Tibial nerve (tissue), 4 donors: ENCODE data around the gene PHC2. TPM values are rescaled to one million over a fixed set of nuclear protein-coding genes. Genes with fewer than 3 reads are reported as not detected.

Source experiments
- DNase-seq, 2 donors: peaks; one replicate each; pipeline ENCODE4 v3.0.0-alpha.2; 2019; ENCODE audit warnings: low spot score in 2 of 2
- H3K27ac ChIP-seq, 4 donors: fragments of 200-600 bp; sonication (generic) in 3 of 4; one replicate each; pipeline ENCODE4 v1.5.1; 2017 to 2019; ENCODE audit warnings: mild to moderate bottlenecking in 1 of 4
- H3K27me3 ChIP-seq, 2 donors: fragments of 200-600 bp; sonication (generic) in 1 of 2; one replicate each; pipeline versions ENCODE4 v1.5.1 to v1.6.0; 2017 to 2019
- H3K36me3 ChIP-seq, 3 donors: fragments of 200-600 bp; sonication (generic); one replicate each; pipeline ENCODE4 v1.5.1; 2018 to 2019
- H3K4me1 ChIP-seq, 4 donors: fragments of 200-600 bp; sonication (generic) in 3 of 4; one replicate each; pipeline ENCODE4 v1.5.1; 2017 to 2019
- H3K4me3 ChIP-seq, 4 donors: fragments of 200-600 bp; sonication (generic) in 3 of 4; one replicate each; pipeline ENCODE4 v1.5.1; 2017 to 2019; ENCODE audit warnings: mild to moderate bottlenecking in 1 of 4, moderate library complexity in 1 of 4
- H3K9me3 ChIP-seq, 4 donors: fragments of 200-600 bp; sonication (generic) in 3 of 4; one replicate each; pipeline ENCODE4 v1.5.1; 2017 to 2019
- CTCF ChIP-seq, 5 experiments: fragments of 200-600 bp in 3 of 5; fragments of 450-650 bp in 2 of 5; sonication (generic) in 3 of 5; IDR thresholded peaks; one replicate each; pipeline ENCODE4 v1.5.1; 2016 to 2019; ENCODE audit warnings: antibody characterized with exemption in 5 of 5, mild to moderate bottlenecking in 3 of 5, moderate library complexity in 2 of 5
- EP300 ChIP-seq, 2 donors: sonication (generic); formaldehyde crosslinking; IDR thresholded peaks; one replicate each; pipeline ENCODE4 v1.6.1; 2017; ENCODE audit warnings: antibody characterized with exemption in 2 of 2, mild to moderate bottlenecking in 1 of 2
- POLR2A ChIP-seq, 2 donors: fragments of 450-650 bp; IDR thresholded peaks; one replicate each; pipeline ENCODE4 v1.6.1; 2017; ENCODE audit warnings: antibody characterized with exemption in 2 of 2, mild to moderate bottlenecking in 2 of 2, moderate library complexity in 2 of 2
- WGBS, 2 donors: methylation state at CpG; one replicate each; pipeline ENCODE4 v1.1.5; 2018; 5-methylcytosine and 5-hydroxymethylcytosine counted together
- total RNA-seq, 4 donors: library from RNA; depleted of rRNA; stranded (reverse); fragments of >200 nt; gene quantifications; one replicate each; pipeline ENCODE4 v1.1.0, GENCODE V29; 2016

The PHC2 gene
- total RNA-seq, 4 donors from 2014 or later: 152 to 458 (median 204) TPM

DNA sequence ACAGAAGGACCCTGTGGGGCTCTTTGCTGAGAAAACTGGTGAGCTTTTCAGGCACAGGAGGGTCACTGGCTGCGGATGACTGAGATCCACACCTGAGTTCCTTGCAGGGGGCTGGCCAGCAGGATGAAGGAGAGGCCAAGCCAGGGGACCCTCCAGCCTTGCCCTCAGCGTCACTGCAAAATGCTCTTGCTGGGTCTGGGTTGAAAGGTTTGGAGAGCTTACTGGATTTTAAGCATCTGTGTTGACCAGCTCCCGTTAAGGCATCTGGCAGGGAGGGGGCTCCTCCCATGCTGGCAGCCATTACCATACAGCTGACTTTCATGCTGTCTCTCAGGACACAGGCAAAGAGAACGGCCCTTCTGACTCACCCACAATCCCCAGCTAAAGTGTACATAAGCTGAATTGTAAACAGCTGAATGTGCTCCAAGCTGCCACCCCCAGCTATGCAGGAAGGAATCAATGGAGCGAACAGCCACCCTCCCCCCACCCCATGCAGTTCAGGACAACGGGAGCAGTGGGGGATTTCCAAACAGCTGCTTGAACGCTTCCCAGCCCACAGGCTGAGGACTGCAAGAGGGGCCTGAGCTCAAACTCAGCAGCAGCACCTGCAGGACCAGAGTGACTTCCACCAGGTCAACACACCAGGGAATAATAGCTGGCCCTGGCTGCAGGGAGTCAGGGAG, 88.7 kb downstream of the PHC2 start:
- TF ChIP-seq EP300 (IDR thresholded peaks at IDR 0.05): peak; percentile 41 to 94
- peak in 1 of 2 donors; percentile 44 for TF ChIP-seq POLR2A (IDR thresholded peaks at IDR 0.05)
- no peak for TF ChIP-seq CTCF (IDR thresholded peaks at IDR 0.05)
- peak; percentile 54 to 79 for DNase-seq
- no peaks in the 10 kb centered on the region for H3K36me3 ChIP-seq
- peak overlapping the region; percentile 0 to 34 (median 16) for H3K4me3 ChIP-seq
- H3K27me3 ChIP-seq: no peaks in the 10 kb centered on the region
- H3K4me1 ChIP-seq: peaks cover 0 to 100% (median 84%) of the 10 kb centered on the region in 4 donors
- H3K27ac ChIP-seq: peak overlapping the region; percentile 70 to 98 (median 92)
- no peaks in the 10 kb centered on the region for H3K9me3 ChIP-seq
- WGBS, 2 donors: 6 to 15% methylated on average over 7 of the region's 7 CpGs

DNA sequence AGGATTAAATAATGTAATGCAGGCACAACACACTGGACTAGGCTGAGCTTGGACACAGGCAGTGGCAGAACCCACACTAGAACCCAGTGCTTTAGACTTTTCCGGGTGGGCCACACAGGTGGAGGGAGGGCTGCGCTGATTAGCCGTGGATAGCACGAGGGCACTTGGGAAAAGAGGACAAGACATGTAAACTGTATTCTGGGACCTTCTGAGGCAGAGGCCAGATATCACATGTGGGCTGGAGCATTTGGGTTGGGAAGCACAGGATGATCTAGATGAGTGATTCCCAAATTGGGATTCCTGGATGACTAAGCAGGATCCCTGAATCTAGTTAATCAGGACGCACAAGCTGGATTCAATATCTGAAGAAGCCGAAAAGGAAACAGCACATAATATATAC, 89.7 kb downstream of the PHC2 start:
- TF ChIP-seq EP300 (IDR thresholded peaks at IDR 0.05) (peak in 1 of 2 donors; percentile 41), POLR2A (IDR thresholded peaks at IDR 0.05) (no peak)
- WGBS, 2 donors: 59 to 66% methylated on average over 6 of the region's 6 CpGs
- Histone ChIP-seq H3K4me3 (peak overlapping the region in 1 of 4 donors; percentile 25), H3K27ac (peak overlapping the region; percentile 70 to 98 (median 92)), H3K9me3 (no peaks in the 10 kb centered on the region), H3K36me3 (no peaks in the 10 kb centered on the region), H3K27me3 (no peaks in the 10 kb centered on the region), H3K4me1 (peaks cover 0 to 100% (median 88%) of the 10 kb centered on the region in 4 donors)
- no peak for DNase-seq

- Histone ChIP-seq H3K4me1 (peaks cover 3 to 100% (median 91%) of the 10 kb centered on the region in 4 donors), H3K27me3 (no peaks in the 10 kb centered on the region), H3K9me3 (no peaks in the 10 kb centered on the region), H3K27ac (peak overlapping the region; percentile 70 to 98 (median 92)), H3K36me3 (no peaks in the 10 kb centered on the region), H3K4me3 (peak overlapping the region in 3 of 4 donors; percentile 6 to 32 (median 8))
- DNase-seq: no peak
- TF ChIP-seq CTCF (IDR thresholded peaks at IDR 0.05) (peak in 1 of 5 experiments; percentile 10), EP300 (IDR thresholded peaks at IDR 0.05) (no peak)
- WGBS, 2 donors: 5 to 31% methylated on average over 2 of the region's 2 CpGs
Measured at GRCh38 chr1:33339413-33339812, 91.5 kb downstream of the PHC2 start.

- peak overlapping the region; percentile 70 to 98 (median 92) for H3K27ac ChIP-seq
- WGBS, 2 donors: 7 to 13% methylated on average over 14 of the region's 14 CpGs
- TF ChIP-seq EP300 (IDR thresholded peaks at IDR 0.05) (peak; percentile 89 to 99), POLR2A (IDR thresholded peaks at IDR 0.05) (peak; percentile 54 to 77), CTCF (IDR thresholded peaks at IDR 0.05) (no peak)
- H3K4me1 ChIP-seq: peaks cover 3 to 100% (median 90%) of the 10 kb centered on the region in 4 donors
- no peaks in the 10 kb centered on the region for H3K9me3 ChIP-seq
- peak; percentile 44 to 87 for DNase-seq
- no peaks in the 10 kb centered on the region for H3K27me3 ChIP-seq
- H3K4me3 ChIP-seq: peak overlapping the region; percentile 6 to 32 (median 16)
- no peaks in the 10 kb centered on the region for H3K36me3 ChIP-seq
Measured at GRCh38 chr1:33338440-33339211, 92.3 kb downstream of the PHC2 start.

GRCh38 chr1:33338048-33338439, 92.9 kb downstream of the PHC2 start:
- DNase-seq: peak in 1 of 2 donors; percentile 74
- H3K4me1 ChIP-seq: peaks cover 3 to 100% (median 92%) of the 10 kb centered on the region in 4 donors
- WGBS, 2 donors: 4 to 12% methylated on average over 1 of the region's 1 CpG
- H3K9me3 ChIP-seq: no peaks in the 10 kb centered on the region
- H3K27ac ChIP-seq: peak overlapping the region; percentile 70 to 98 (median 92)
- peak overlapping the region; percentile 4 to 32 (median 15) for H3K4me3 ChIP-seq
- no peaks in the 10 kb centered on the region for H3K27me3 ChIP-seq
- H3K36me3 ChIP-seq: peaks cover 0 to 5% (median 0%) of the 10 kb centered on the region in 3 donors
- TF ChIP-seq CTCF (IDR thresholded peaks at IDR 0.05) (no peak), EP300 (IDR thresholded peaks at IDR 0.05) (peak in 1 of 2 donors; percentile 24)
